Peyer's patch (tissue), 4 donors: ENCODE measurements around the gene LFNG. TPM values are rescaled to one million over a fixed set of nuclear protein-coding genes. Genes with fewer than 3 reads are reported as not detected.

Experiments
- DNase-seq, 3 donors: peaks; one replicate each; pipeline ENCODE4 v3.0.0-alpha.2; 2017 to 2019
- H3K27ac ChIP-seq, 4 donors: fragments of 200-600 bp; sonication (generic); one replicate each; pipeline ENCODE4 v1.5.1; 2016 to 2019
- H3K27me3 ChIP-seq, 2 donors: fragments of 200-600 bp; sonication (generic); one replicate each; pipeline ENCODE4 v1.5.1; 2019
- H3K36me3 ChIP-seq, 3 donors: fragments of 200-600 bp; sonication (generic); one replicate each; pipeline ENCODE4 v1.5.1; 2016 to 2019
- H3K4me1 ChIP-seq, 4 donors: fragments of 200-600 bp; sonication (generic); one replicate each; pipeline ENCODE4 v1.5.1; 2016 to 2019
- H3K4me3 ChIP-seq, 4 donors: fragments of 200-600 bp; sonication (generic); 1 replicate in 3 of 4; 2 replicates in 1 of 4; pipeline ENCODE4 v1.5.1; 2016 to 2019; ENCODE audit warnings: mild to moderate bottlenecking in 1 of 4
- H3K9me3 ChIP-seq, 4 donors: fragments of 200-600 bp; sonication (generic); one replicate each; pipeline ENCODE4 v1.5.1; 2016 to 2019; ENCODE audit warnings: mild to moderate bottlenecking in 1 of 4
- POLR2A ChIP-seq, 2 donors: fragments of 450-650 bp; IDR thresholded peaks; one replicate each; pipeline ENCODE4 v1.5.1; 2017; ENCODE audit warnings: antibody characterized with exemption in 2 of 2, mild to moderate bottlenecking in 2 of 2, moderate library complexity in 2 of 2
- total RNA-seq, 4 donors: library from RNA; depleted of rRNA; stranded (reverse); fragments of >200 nt; gene quantifications; one replicate each; pipeline ENCODE4 v1.1.0, GENCODE V29; 2016
- TF ChIP-seq, protein P1 (sequence below), 6 experiments: fragments of 450-650 bp in 4 of 6; fragments of 200-600 bp in 2 of 6; sonication (generic) in 1 of 6; IDR thresholded peaks; one replicate each; pipeline ENCODE4 v1.5.1; 2017 to 2019; ENCODE audit warnings: antibody characterized with exemption in 6 of 6, mild to moderate bottlenecking in 3 of 6, moderate library complexity in 1 of 6

Gene LFNG
- total RNA-seq, 4 donors from 2014 or later, result 22.3 to 104 (median 41.7) TPM

DNA sequence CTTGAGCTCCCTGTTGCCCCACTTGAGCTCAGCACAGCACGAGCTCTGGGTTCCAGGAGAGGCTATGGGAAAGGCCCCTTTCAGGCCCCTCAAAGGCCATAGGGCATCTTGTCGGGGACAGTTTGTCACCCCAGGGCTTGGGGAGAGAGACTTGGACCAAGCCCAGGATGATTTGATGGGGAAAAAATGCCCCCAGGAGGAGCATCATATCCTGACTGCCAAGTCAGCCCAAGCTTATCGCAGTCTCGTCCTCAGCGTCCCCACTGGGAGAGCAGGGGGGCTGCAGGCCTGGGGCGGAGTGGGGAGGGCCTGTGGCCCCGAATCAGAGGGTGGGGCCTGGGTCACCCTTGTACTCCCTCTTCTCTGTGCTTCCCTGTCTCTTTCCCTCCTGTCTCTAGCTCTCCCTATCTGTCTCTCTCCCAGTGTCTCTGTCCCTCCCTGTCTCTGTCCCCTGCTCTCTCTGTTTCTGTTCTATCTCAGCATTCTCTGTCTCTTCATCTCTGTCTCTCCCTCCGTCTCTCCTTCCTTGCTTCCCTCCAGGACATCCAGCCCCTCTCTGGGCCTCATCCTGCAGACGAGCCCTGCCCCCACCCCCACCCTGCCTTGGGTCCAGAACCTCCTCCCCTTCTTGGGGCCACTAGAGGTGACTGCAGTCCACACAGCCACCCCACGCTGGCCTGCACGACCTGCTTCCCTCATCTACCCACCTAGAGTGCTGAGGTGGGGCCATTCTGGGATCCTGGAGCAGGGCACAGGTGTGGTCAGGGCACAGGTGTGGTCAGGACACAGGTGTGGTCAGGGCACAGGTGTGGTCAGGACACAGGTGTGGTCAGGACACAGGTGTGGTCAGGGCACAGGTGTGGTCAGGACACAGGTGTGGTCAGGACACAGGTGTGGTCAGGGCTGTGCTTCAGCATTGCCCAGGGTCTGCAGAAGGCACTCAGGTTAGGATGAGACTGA lies 26.1 kb upstream of the LFNG start:
- no peaks in the 10 kb centered on the region for H3K36me3 ChIP-seq
- no peaks in the 10 kb centered on the region for H3K27me3 ChIP-seq
- no peak overlapping the region for H3K4me3 ChIP-seq
- H3K4me1 ChIP-seq, result peaks cover 0 to 14% (median 0%) of the 10 kb centered on the region in 4 donors
- no peaks in the 10 kb centered on the region for H3K9me3 ChIP-seq
- DNase-seq, result peak in 1 of 3 donors; percentile 44
- TF ChIP-seq, protein P1, sequence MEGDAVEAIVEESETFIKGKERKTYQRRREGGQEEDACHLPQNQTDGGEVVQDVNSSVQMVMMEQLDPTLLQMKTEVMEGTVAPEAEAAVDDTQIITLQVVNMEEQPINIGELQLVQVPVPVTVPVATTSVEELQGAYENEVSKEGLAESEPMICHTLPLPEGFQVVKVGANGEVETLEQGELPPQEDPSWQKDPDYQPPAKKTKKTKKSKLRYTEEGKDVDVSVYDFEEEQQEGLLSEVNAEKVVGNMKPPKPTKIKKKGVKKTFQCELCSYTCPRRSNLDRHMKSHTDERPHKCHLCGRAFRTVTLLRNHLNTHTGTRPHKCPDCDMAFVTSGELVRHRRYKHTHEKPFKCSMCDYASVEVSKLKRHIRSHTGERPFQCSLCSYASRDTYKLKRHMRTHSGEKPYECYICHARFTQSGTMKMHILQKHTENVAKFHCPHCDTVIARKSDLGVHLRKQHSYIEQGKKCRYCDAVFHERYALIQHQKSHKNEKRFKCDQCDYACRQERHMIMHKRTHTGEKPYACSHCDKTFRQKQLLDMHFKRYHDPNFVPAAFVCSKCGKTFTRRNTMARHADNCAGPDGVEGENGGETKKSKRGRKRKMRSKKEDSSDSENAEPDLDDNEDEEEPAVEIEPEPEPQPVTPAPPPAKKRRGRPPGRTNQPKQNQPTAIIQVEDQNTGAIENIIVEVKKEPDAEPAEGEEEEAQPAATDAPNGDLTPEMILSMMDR (IDR thresholded peaks at IDR 0.05), result no peak
- no peak overlapping the region for H3K27ac ChIP-seq

DNA sequence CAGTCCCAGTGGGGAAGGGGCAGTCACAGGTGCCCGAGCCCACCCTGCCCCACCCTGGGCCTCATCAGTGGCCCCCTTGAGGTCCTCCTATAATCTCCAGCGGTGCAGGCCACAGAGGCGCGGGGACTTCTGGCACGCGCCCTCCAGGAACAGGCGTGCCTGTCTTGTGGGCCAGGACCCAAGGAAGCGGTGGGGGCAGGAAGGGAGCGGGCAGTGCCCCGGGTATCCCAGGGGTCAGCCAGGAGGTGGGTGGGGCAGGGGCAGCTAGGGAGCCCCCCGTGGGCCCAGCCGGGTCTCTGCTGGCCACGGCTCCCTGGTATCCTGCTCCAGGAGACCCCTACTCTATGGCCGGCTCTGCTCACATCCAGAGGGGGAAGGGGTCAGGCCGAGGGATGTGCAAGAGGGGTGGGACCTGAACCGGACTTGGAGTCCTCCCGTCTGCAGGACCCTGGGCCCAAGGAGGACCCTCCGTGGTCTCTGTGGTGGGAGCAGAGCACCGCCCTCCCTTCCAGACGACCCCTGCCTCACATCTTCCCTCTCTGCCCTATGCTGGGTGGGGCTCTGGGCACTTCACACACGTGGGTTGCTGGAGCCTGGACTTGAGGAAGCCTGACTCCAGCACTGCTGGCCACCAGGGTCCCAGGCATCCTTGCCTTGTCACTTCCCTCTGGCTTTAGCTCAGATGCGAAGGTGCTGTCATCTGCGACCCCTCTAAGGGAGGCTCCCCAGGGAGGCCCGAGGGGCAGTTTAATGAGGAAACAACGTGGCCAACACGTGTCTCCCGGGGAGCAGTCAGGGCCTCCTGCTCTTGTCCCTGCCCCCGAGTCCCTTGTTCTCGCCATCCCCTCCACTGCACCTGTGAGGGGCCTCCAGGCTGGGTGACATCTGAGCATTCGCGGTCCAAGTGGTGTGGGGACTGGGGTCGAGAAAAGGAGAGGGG lies 25.1 kb upstream of the LFNG start:
- no peak overlapping the region for H3K27ac ChIP-seq
- DNase-seq, result no peak
- H3K9me3 ChIP-seq, result no peaks in the 10 kb centered on the region
- H3K27me3 ChIP-seq, result no peaks in the 10 kb centered on the region
- no peaks in the 10 kb centered on the region for H3K36me3 ChIP-seq
- TF ChIP-seq, protein P1 (IDR thresholded peaks at IDR 0.05), result no peak
- no peak for TF ChIP-seq POLR2A (IDR thresholded peaks at IDR 0.05)
- H3K4me3 ChIP-seq, result no peak overlapping the region
- peaks cover 0 to 14% (median 0%) of the 10 kb centered on the region in 4 donors for H3K4me1 ChIP-seq

DNA sequence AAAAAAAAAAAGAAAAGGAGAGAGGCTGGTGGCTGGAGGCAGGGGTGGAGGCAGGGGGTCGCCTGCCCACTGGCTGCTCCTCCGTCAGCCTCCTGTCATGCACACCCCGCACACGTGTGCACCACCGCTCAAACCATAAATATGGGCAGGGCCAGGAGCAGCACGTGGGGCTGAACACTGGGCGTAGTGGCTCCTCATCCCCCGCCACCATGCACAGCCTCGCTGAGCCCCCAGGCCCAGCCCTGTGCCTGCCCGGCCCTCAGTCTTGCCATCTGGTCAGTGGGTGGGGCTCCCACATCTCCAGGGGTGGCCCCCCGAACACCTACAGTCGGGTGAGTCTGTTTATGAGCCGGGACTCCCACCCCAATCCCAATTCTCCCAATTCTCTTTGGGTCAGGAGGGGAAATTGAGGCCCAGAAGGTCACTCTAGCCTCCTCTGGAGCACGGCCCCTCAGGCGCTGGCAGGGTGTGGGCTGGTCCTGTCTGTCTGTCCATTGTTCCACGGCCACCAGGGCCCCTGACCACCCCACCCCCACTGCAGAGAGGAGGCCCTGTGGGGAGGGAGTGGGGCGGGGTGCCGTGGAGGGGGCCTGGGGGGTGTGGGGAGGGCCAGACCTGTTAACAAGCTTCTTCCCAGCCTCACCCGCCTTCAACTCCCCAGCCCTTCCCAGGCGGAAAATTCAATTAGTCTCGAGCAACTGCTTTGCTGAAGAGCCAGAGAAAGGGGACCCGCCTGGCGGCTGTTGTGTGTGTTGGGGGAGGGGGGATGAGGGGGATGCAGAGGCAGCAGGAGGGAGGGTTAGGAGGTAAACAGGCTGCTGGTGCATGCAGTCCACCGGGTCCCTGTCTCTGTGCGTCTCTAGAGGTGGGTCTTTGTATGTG lies 23.9 kb upstream of the LFNG start:
- H3K36me3 ChIP-seq, result no peaks in the 10 kb centered on the region
- no peaks in the 10 kb centered on the region for H3K9me3 ChIP-seq
- H3K4me3 ChIP-seq, result no peak overlapping the region
- no peaks in the 10 kb centered on the region for H3K27me3 ChIP-seq
- no peak overlapping the region for H3K27ac ChIP-seq
- no peak for DNase-seq
- H3K4me1 ChIP-seq, result peaks cover 0 to 14% (median 0%) of the 10 kb centered on the region in 4 donors
- TF ChIP-seq, protein P1 (IDR thresholded peaks at IDR 0.05), result no peak
- no peak for TF ChIP-seq POLR2A (IDR thresholded peaks at IDR 0.05)

DNA sequence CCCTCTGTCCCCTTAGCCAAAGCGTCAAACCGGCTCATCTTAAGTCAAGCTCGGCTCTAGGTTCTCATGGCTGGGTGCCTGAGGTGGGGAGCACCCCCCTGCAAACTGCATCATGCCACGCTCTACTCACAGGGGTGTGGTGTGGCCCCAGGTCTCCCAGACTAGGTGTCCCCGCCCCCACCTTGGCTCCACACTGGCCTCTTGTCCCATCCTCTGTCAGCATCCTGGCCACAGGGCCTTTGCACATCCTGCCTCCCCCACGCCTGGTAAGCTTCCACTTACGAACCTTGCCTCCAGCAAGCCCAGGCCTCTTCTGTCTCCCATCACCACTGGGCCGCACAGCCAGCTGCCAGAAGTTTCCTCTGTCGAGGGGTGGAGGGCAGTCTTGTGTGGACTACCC lies 23.2 kb upstream of the LFNG start:
- DNase-seq, result peak in 1 of 3 donors; percentile 43
- no peak overlapping the region for H3K4me3 ChIP-seq
- H3K9me3 ChIP-seq, result no peaks in the 10 kb centered on the region
- H3K27ac ChIP-seq, result no peak overlapping the region
- TF ChIP-seq, protein P1 (IDR thresholded peaks at IDR 0.05), result no peak
- no peak for TF ChIP-seq POLR2A (IDR thresholded peaks at IDR 0.05)
- no peaks in the 10 kb centered on the region for H3K27me3 ChIP-seq
- H3K36me3 ChIP-seq, result no peaks in the 10 kb centered on the region
- H3K4me1 ChIP-seq, result peaks cover 0 to 14% (median 0%) of the 10 kb centered on the region in 4 donors

DNA sequence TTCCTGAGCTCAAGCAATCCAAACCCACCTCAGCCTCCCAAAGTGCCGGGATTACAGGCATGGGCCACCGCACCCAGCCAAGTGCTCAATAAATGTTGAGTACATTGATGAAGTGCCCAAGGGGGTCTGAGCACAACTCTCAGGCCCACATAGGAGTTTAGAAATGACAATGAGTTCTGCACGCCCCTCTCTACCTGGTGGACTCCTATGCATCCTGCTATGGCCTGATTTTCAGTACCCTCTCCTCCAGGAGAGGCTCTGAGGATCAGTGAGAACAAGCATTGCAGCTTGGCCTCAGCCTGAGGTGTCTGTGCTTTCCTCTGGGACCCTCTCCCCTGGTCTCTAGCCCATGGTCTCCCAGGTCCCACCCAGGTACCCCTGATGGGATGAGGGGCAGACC lies 22.5 kb upstream of the LFNG start:
- no peak overlapping the region for H3K27ac ChIP-seq
- no peak for DNase-seq
- no peaks in the 10 kb centered on the region for H3K9me3 ChIP-seq
- no peaks in the 10 kb centered on the region for H3K36me3 ChIP-seq
- peaks cover 0 to 14% (median 0%) of the 10 kb centered on the region in 4 donors for H3K4me1 ChIP-seq
- no peak overlapping the region for H3K4me3 ChIP-seq
- no peak for TF ChIP-seq POLR2A (IDR thresholded peaks at IDR 0.05)
- TF ChIP-seq, protein P1 (IDR thresholded peaks at IDR 0.05), result no peak
- H3K27me3 ChIP-seq, result no peaks in the 10 kb centered on the region
